Panc1 (cell line): ENCODE measurements around the gene NOP56. TPM values are rescaled to one million over a fixed set of nuclear protein-coding genes. Genes with fewer than 3 reads are reported as not detected.

Source experiments
- ATAC-seq: fragments of 200-7000 bp; cut with Tn5 transposase; 2 replicates; pipeline ENCODE4 v1.9.1; 2020; ENCODE audit warnings: mild to moderate bottlenecking, moderate library complexity
- BruUV-seq: library from RNA; stranded (reverse); fragments of 400-500 nt; replicated peaks from 2 replicates; lab custom pipeline; 2021; lab: Mats Ljungman, UMichigan
- CTCF ChIA-PET: fragments of 300-600 bp; sonication (Branson Sonifier 250); formaldehyde crosslinking; loops from one replicate; lab custom pipeline; 2022; ENCODE audit warnings: antibody characterized with exemption; lab: Charles Lee
- POLR2A ChIA-PET: fragments of 300-600 bp; sonication (Branson Sonifier 250); formaldehyde crosslinking; loops from one replicate; lab custom pipeline; 2022; ENCODE audit warnings: antibody characterized with exemption; lab: Charles Lee
- DNase-seq: peaks from one replicate; pipeline ENCODE4 v3.0.0-alpha.2; 2010; ENCODE audit warnings: low read depth, low spot score
- H3K27ac ChIP-seq: 2 replicates; pipeline ENCODE4 v1.5.1; 2011; ENCODE audit warnings: mild to moderate bottlenecking, low read length, inconsistent platforms
- H3K27me3 ChIP-seq: fragments of 200-500 bp; sonication (Bioruptor generic); 2 replicates; pipeline ENCODE4 v1.6.0; 2014; ENCODE audit warnings: low read length, inconsistent platforms; ENCODE audit not compliant: control insufficient read depth, insufficient read depth
- H3K36me3 ChIP-seq: fragments of 200-500 bp; sonication (Bioruptor generic); 2 replicates; pipeline ENCODE4 v1.5.1; 2014; ENCODE audit warnings: inconsistent platforms, mild to moderate bottlenecking, low read length, moderate library complexity; ENCODE audit not compliant: control insufficient read depth, insufficient read depth
- H3K4me1 ChIP-seq: 2 replicates; pipeline ENCODE4 v1.5.1; 2011; ENCODE audit warnings: inconsistent platforms, mild to moderate bottlenecking, low read length, moderate library complexity; ENCODE audit not compliant: control insufficient read depth, insufficient read depth
- H3K4me3 ChIP-seq, 2 experiments: 2 replicates each; pipeline ENCODE4 v1.5.1; 2011 to 2012; ENCODE audit warnings: low read depth in 2 of 2, low read length in 2 of 2, mild to moderate bottlenecking in 2 of 2, inconsistent platforms in 1 of 2, moderate library complexity in 1 of 2
- H3K9me3 ChIP-seq: fragments of 200-500 bp; sonication (Bioruptor generic); 2 replicates; pipeline ENCODE4 v1.5.1; 2014; ENCODE audit warnings: low read depth, mild to moderate bottlenecking, inconsistent platforms, low read length, moderate library complexity; ENCODE audit not compliant: control insufficient read depth, insufficient read depth
- CTCF ChIP-seq: fragments of 450-650 bp; IDR thresholded peaks from 2 replicates; pipeline ENCODE4 v1.5.1; 2017; ENCODE audit warnings: mild to moderate bottlenecking
- POLR2AphosphoS5 ChIP-seq: IDR thresholded peaks from 2 replicates; pipeline ENCODE4 v1.6.1; 2012; ENCODE audit warnings: mild to moderate bottlenecking, low read depth, low read length, moderate library complexity
- REST ChIP-seq, 2 experiments: IDR thresholded peaks; 2 replicates each; pipeline ENCODE4 v1.6.1; 2011 to 2012; ENCODE audit warnings: low read depth in 2 of 2, control low read depth in 1 of 2, low read length in 1 of 2, mild to moderate bottlenecking in 1 of 2, moderate library complexity in 1 of 2; ENCODE audit not compliant: insufficient read depth in 1 of 2
- SIN3A ChIP-seq: IDR thresholded peaks from 2 replicates; pipeline ENCODE4 v1.6.1; 2012; ENCODE audit warnings: low read depth, mild to moderate bottlenecking, low read length, moderate library complexity, borderline replicate concordance; ENCODE audit not compliant: insufficient read depth
- TCF7L2 ChIP-seq: IDR thresholded peaks from 2 replicates; pipeline ENCODE4 v1.6.1; 2011; ENCODE audit warnings: mild to moderate bottlenecking, low read depth, low read length, inconsistent platforms
- in situ Hi-C: cut with HindIII; loops from 2 replicates; pipeline ENCODE4 v1.10.0; 2016; ENCODE audit warnings: low sequenced_read_pairs, low pct_unique_long_range_greater_than_20kb
- intact Hi-C: fragments of 100-400 bp; cut with micrococcal nuclease; formaldehyde crosslinking; loops from one replicate; pipeline ENCODE4 v1.10.0; 2022; ENCODE audit not compliant: unreplicated experiment
- total RNA-seq: library from RNA; stranded (reverse); gene quantifications from one replicate; pipeline ENCODE4 v1.2.1, GENCODE V29; 2021; ENCODE audit not compliant: unreplicated experiment

Gene NOP56
- total RNA-seq, 1 experiment from 2014 or later: 354 TPM

- ChIA-PET POLR2A (interaction anchor here (0.5 kb wide), 1 partner anchor 37 kb away, joined by 5 read pairs; no protein-coding TSS in a partner anchor), CTCF (no interaction called here)
- DNase-seq: no peak
- Histone ChIP-seq H3K27ac (no peak overlapping the region), H3K4me1 (no peaks in the 10 kb centered on the region; the same call in 1 of the 2 replicates), H3K27me3 (no peaks in the 10 kb centered on the region), H3K9me3 (no peaks in the 10 kb centered on the region), H3K4me3 (no peak overlapping the region), H3K36me3 (no peaks in the 10 kb centered on the region)
- no TSS peak for BruUV-seq
- intact Hi-C loops: no loop called here
- in situ Hi-C loops: no loop called here
- no peak for ATAC-seq
- TF ChIP-seq TCF7L2 (no peak), REST (IDR thresholded peaks at IDR 0.05; ENCODE audit: insufficient read depth in 1 of 2, low read depth in 2 of 2, low read length in 1 of 2) (no peak), SIN3A (no peak), CTCF (no peak), POLR2AphosphoS5 (no peak)
These were observed 47.5 kb downstream of the NOP56 start for GRCh38 chr20:2699775-2700413.

GRCh38 chr20:2700913-2701620, 48.6 kb downstream of the NOP56 start:
- CTCF ChIA-PET: no interaction called here

More at GRCh38 chr20:2700913-2701620, 48.6 kb downstream of the NOP56 start:
- Histone ChIP-seq H3K4me3 (no peak overlapping the region), H3K27ac (no peak overlapping the region), H3K9me3 (no peaks in the 10 kb centered on the region), H3K4me1 (no peaks in the 10 kb centered on the region; the same call in 1 of the 2 replicates), H3K36me3 (no peaks in the 10 kb centered on the region), H3K27me3 (no peaks in the 10 kb centered on the region)
- ATAC-seq: no peak
- TF ChIP-seq REST (IDR thresholded peaks at IDR 0.05; ENCODE audit: insufficient read depth in 1 of 2, low read depth in 2 of 2, low read length in 1 of 2) (no peak), CTCF (no peak), SIN3A (no peak), TCF7L2 (no peak), POLR2AphosphoS5 (no peak)
- in situ Hi-C loops (no loop called here), intact Hi-C loops (no loop called here)
- no peak for DNase-seq
- POLR2A ChIA-PET: no interaction called here
- no TSS peak for BruUV-seq
